HepG2 (cell line): ENCODE results near the gene F12. TPM values are rescaled to one million over a fixed set of nuclear protein-coding genes. Genes with fewer than 3 reads are reported as not detected.

Experiments
- HNRNPL ChIP-seq: fragments of 200-400 bp; formaldehyde crosslinking; IDR thresholded peaks from 2 replicates; pipeline ENCODE4 v1.6.1; 2017; ENCODE audit warnings: mild to moderate bottlenecking, low read depth, low read length
- MAF1 ChIP-seq: sonication (generic); formaldehyde crosslinking; IDR thresholded peaks from 2 replicates; pipeline ENCODE4 v1.5.0; 2020; ENCODE audit warnings: missing genetic modification reagents, borderline replicate concordance
- MNT ChIP-seq: fragments of 450-650 bp; IDR thresholded peaks from 2 replicates; pipeline ENCODE4 v1.6.1; 2016
- MXI1 ChIP-seq: IDR thresholded peaks from 3 replicates; pipeline ENCODE4 v1.6.1; 2012; ENCODE audit warnings: low read depth, low read length, inconsistent platforms, borderline replicate concordance
- ONECUT2 ChIP-seq: sonication (generic); formaldehyde crosslinking; IDR thresholded peaks from 2 replicates; pipeline ENCODE4 v1.4.0; 2020; ENCODE audit warnings: missing genetic modification reagents
- POLR2G ChIP-seq: fragments of 200-400 bp; formaldehyde crosslinking; IDR thresholded peaks from 2 replicates; pipeline ENCODE4 v1.6.1; 2018; ENCODE audit warnings: mild to moderate bottlenecking, low read depth, low read length, moderate library complexity
- SP2 ChIP-seq: sonication (generic); formaldehyde crosslinking; IDR thresholded peaks from 2 replicates; pipeline ENCODE4 v1.5.1; 2020; ENCODE audit warnings: mild to moderate bottlenecking, missing genetic modification reagents
- ZBTB37 ChIP-seq: sonication (generic); formaldehyde crosslinking; IDR thresholded peaks from 2 replicates; pipeline ENCODE4 v1.4.0; 2020; ENCODE audit warnings: mild to moderate bottlenecking, missing genetic modification reagents
- ZBTB38 ChIP-seq: sonication (generic); formaldehyde crosslinking; IDR thresholded peaks from 2 replicates; pipeline ENCODE4 v1.5.1; 2020; ENCODE audit warnings: mild to moderate bottlenecking, missing genetic modification reagents
- ZGPAT ChIP-seq: IDR thresholded peaks from 2 replicates; pipeline ENCODE4 v1.6.1; 2016; ENCODE audit warnings: mild to moderate bottlenecking
- ZNF234 ChIP-seq: sonication (generic); formaldehyde crosslinking; conservative IDR thresholded peaks from 2 replicates; pipeline ENCODE4 v1.5.1; 2020; ENCODE audit warnings: mild to moderate bottlenecking, missing genetic modification reagents
- ZNF33B ChIP-seq: sonication (generic); formaldehyde crosslinking; IDR thresholded peaks from 2 replicates; pipeline ENCODE4 v1.5.1; 2020; ENCODE audit warnings: mild to moderate bottlenecking, missing genetic modification reagents
- ZNF570 ChIP-seq: sonication (generic); formaldehyde crosslinking; IDR thresholded peaks from 2 replicates; pipeline ENCODE4 v1.4.0; 2020; ENCODE audit warnings: mild to moderate bottlenecking, missing genetic modification reagents, borderline replicate concordance
- ZNF629 ChIP-seq: sonication (generic); formaldehyde crosslinking; conservative IDR thresholded peaks from 2 replicates; pipeline ENCODE4 v1.5.0; 2020; ENCODE audit warnings: missing genetic modification reagents
- polyA plus RNA-seq, 8 experiments: library from polyadenylated mRNA; depleted of rRNA in 3 of 8; stranded (reverse) in 7 of 8; unstranded in 1 of 8; fragments of >200 nt; fragmentation: Illumina TruSeq in 4 of 8; extraction: Trizol in 4 of 8; gene quantifications; 2 replicates each; pipeline versions ENCODE4 v1.2.1 to v1.2.3, GENCODE V29; 2011 to 2016; ENCODE audit warnings: low read depth in 4 of 8, missing spikeins in 1 of 8, mixed read lengths in 1 of 8; ENCODE audit not compliant: insufficient read depth in 1 of 8
- total RNA-seq, 5 experiments: library from RNA; depleted of rRNA; stranded (reverse); fragments of >200 nt; fragmentation: Illumina TruSeq; extraction: Trizol; gene quantifications; 2 replicates each; pipeline ENCODE4 v1.2.3, GENCODE V29; 2016; ENCODE audit warnings: low read depth in 1 of 5
- TF ChIP-seq, protein P1 (sequence below): sonication (generic); formaldehyde crosslinking; conservative IDR thresholded peaks from 2 replicates; pipeline ENCODE4 v1.4.0; 2020; ENCODE audit warnings: missing genetic modification reagents
- TF ChIP-seq, protein P2 (sequence below): sonication (generic); formaldehyde crosslinking; IDR thresholded peaks from 2 replicates; pipeline ENCODE4 v1.4.0; 2020; ENCODE audit warnings: missing genetic modification reagents, mild to moderate bottlenecking, borderline replicate concordance
- TF ChIP-seq, protein P3 (sequence below): sonication (generic); formaldehyde crosslinking; IDR thresholded peaks from 2 replicates; pipeline ENCODE4 v1.5.0; 2020; ENCODE audit warnings: missing genetic modification reagents, mild to moderate bottlenecking, borderline replicate concordance

F12 gene
- total and polyA plus RNA-seq, 2 of the 13 experiments (the other 11 are each of a cell fraction or from before 2014, with no cell fraction given) = 2.5 to 3.0 TPM

- TF ChIP-seq, protein P1, sequence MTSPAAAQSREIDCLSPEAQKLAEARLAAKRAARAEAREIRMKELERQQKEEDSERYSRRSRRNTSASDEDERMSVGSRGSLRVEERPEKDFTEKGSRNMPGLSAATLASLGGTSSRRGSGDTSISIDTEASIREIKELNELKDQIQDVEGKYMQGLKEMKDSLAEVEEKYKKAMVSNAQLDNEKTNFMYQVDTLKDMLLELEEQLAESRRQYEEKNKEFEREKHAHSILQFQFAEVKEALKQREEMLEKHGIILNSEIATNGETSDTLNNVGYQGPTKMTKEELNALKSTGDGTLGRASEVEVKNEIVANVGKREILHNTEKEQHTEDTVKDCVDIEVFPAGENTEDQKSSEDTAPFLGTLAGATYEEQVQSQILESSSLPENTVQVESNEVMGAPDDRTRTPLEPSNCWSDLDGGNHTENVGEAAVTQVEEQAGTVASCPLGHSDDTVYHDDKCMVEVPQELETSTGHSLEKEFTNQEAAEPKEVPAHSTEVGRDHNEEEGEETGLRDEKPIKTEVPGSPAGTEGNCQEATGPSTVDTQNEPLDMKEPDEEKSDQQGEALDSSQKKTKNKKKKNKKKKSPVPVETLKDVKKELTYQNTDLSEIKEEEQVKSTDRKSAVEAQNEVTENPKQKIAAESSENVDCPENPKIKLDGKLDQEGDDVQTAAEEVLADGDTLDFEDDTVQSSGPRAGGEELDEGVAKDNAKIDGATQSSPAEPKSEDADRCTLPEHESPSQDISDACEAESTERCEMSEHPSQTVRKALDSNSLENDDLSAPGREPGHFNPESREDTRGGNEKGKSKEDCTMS = no peak
- TF ChIP-seq POLR2G = 0 out of 2 replicates have a peak, but pooled peaks have one; percentile 28
- TF ChIP-seq ONECUT2 (CRISPR knock-in tag) = no peak
- no peak for TF ChIP-seq ZNF570
- TF ChIP-seq HNRNPL = no peak
- TF ChIP-seq MXI1 = peak; percentile 59; the same call in 1 of the 3 replicates
- TF ChIP-seq ZBTB37 (CRISPR knock-in tag) = no peak
- TF ChIP-seq, protein P2, sequence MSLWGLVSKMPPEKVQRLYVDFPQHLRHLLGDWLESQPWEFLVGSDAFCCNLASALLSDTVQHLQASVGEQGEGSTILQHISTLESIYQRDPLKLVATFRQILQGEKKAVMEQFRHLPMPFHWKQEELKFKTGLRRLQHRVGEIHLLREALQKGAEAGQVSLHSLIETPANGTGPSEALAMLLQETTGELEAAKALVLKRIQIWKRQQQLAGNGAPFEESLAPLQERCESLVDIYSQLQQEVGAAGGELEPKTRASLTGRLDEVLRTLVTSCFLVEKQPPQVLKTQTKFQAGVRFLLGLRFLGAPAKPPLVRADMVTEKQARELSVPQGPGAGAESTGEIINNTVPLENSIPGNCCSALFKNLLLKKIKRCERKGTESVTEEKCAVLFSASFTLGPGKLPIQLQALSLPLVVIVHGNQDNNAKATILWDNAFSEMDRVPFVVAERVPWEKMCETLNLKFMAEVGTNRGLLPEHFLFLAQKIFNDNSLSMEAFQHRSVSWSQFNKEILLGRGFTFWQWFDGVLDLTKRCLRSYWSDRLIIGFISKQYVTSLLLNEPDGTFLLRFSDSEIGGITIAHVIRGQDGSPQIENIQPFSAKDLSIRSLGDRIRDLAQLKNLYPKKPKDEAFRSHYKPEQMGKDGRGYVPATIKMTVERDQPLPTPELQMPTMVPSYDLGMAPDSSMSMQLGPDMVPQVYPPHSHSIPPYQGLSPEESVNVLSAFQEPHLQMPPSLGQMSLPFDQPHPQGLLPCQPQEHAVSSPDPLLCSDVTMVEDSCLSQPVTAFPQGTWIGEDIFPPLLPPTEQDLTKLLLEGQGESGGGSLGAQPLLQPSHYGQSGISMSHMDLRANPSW (CRISPR knock-in tag) = no peak
- TF ChIP-seq ZBTB38 (CRISPR knock-in tag) = no peak
- TF ChIP-seq, protein P3, sequence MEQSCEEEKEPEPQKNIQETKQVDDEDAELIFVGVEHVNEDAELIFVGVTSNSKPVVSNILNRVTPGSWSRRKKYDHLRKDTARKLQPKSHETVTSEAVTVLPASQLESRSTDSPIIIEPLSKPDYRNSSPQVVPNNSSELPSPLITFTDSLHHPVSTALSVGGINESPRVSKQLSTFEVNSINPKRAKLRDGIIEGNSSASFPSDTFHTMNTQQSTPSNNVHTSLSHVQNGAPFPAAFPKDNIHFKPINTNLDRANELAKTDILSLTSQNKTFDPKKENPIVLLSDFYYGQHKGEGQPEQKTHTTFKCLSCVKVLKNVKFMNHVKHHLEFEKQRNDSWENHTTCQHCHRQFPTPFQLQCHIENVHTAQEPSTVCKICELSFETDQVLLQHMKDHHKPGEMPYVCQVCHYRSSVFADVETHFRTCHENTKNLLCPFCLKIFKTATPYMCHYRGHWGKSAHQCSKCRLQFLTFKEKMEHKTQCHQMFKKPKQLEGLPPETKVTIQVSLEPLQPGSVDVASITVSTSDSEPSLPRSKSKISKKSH (CRISPR knock-in tag) = no peak
- TF ChIP-seq ZNF629 = peak; percentile 27; the same call in 1 of the 2 replicates
- 0 out of 2 replicates have a peak, but pooled peaks have one; percentile 3 for TF ChIP-seq MNT
- no peak; the same call in 1 of the 2 replicates for TF ChIP-seq ZNF33B
- TF ChIP-seq ZGPAT (CRISPR knock-in tag) = peak; percentile 67; the same call in 1 of the 2 replicates
- 0 out of 2 replicates have a peak, but pooled peaks have one; percentile 49 for TF ChIP-seq ZNF234 (CRISPR knock-in tag)
- TF ChIP-seq SP2 = peak; percentile 40; the same call in 1 of the 2 replicates
- no peak for TF ChIP-seq MAF1
Measured at GRCh38 chr5:177454397-177455035, 45.2 kb upstream of the F12 start (continued).
